ENCODE results near the gene MAP3K5.
"Not testable (repeated sequence)": the region's sequence is repeated elsewhere in the genome, so short reads cannot be mapped to it uniquely, and the experiment has no call there.

Gene MAP3K5

DNA sequence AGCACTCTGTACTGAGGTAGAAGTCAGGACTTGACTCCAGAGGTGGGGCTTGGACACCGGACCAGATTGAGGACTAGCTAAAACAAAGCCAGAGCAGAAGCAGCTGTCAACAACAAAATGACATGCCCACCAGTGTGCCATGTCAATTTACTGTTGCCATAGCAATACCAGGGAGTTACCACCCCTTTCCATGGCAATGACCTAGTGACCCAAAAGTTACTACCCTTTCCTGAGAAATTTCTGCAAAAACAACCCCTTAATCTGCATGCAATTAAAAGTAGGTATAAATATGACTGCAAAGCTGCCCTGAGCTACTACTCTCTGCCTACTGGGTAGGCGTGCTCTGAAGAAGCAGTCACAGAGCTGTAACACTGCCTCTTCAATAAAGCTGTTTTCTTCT, 21.0 kb downstream of the MAP3K5 start:
- no peak for DNase-seq

DNA sequence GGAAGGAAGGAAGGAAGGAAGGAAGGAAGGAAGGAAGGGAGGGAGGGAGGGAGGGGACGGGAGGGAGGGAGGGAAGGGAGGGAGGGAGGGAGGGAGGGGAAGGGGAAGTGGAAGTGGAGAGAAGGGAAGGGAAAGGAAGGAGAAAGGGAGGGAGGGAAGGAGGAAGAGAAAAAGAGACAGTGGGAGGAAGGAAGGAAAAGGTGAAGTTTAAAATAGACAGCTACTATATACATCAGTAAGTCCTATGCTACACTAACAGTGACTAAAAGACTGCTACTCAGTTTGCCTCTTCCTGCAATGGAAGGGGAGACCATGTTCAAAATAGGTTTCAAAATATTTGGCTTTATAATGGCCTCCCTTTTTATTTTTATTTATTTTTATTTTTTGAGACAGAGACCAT, 22.5 kb downstream of the MAP3K5 start:
- no peak for DNase-seq

DNA sequence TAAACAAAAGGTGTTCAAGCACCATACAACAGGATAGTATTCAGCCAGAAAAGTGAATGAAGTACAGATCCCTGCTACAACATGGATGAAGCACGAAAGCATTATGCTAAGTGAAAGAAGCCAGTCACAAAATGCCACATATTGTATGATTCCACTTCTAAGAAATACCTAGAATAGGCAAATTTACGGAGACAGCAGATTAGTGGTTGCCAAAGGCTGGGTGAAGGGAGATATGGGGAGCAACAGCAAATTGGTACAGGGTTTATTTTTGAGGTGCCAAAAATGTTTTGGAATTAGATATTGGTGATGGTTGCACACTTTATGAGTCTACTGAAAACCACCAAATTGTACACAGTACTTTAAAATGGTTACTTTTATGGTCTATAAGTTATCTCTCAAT, 23.2 kb downstream of the MAP3K5 start:
- no peak for DNase-seq

DNA sequence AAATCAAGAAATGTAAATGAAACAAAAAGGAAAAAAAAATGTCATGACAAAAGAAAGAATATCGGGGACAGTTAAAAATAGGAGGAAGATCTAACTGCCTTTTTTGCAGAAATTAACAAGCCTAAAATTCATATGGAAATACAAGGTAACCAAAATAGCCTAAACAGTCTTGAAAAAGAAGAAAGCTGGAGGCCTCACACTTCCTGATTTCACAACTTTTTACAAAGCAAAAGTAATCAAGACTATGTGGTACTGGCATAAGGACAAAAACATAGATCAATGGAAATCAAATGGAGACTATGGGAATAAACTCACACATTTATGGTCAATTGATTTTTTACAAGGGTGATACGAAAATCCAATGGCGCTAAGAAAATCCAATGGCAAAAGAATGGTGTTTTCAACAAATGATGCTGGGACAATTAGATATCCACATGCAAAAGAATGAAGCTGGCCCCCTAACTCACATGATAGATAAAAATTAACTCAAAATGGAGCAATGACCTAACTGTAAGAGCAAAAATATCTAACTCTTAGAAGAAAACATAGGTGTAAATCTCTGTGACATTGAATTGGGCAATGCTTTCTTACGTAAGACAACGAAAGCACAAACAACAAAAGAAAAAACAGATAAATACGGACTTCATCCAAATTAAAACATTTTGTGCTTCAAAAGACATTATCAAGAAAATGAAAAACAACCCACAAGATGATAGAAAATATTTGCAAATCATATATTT, 24.5 kb downstream of the MAP3K5 start:
- no peak for DNase-seq

DNA sequence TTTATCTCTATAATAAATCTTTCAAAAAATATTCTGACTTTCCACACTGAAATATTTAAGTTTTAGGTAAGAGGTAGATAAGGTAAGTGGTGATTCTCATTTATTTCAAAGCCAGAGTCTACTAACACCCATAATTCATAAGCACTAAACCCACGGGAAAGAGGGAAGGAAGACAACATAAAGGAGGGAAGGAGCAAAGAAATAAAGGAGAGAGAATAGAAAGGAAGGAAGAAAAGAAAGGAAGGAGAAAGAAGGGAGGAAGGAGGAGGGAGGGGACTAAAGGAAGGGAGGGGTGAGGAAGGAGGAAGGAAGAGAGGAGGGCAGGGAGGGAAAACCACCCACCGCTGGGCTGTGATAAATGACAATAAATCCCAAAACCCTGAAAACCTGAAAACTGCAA, 25.2 kb downstream of the MAP3K5 start:
- DNase-seq = no peak

DNA sequence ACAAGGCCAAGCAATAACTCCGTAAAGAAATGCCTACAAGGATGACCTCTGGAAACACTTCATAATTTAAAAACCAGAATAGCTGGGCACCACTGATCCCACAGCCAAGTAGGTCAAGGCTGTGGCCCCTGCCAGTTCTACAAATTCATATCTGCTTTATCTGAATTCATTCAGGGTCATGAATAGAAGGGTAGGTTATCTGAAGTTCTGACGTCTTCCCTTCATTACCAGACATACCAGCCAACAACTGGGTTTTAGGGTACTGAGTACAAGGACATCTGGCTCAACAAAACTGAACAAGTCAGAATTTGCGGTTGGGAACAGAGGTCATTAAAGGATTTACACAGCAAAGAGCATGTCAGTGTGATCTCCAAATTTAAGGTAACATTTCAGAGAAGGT, 26.0 kb downstream of the MAP3K5 start:
- DNase-seq = no peak

DNA sequence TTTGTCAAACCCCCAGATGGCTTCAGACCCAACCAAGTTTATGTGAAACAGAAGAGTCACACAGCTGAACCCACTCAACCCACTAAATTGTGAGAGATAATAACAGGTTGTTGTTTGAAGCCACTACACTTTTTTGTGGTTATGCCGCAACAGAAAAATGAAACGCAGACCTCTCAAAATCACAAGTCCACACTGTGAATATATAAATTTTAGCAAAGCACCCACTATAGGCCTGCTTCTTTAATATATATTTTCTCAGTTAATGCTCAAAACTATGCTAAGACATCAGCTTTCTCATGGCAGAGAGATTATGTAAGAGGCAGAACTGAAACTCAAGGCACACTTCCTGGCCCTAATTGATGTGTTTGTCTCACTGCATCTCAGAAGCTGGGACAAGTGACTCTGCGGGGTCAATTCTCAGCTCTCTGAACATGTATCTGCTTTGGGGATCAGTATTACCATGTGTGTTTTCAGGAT, 27.7 kb downstream of the MAP3K5 start:
- no peak for DNase-seq

DNA sequence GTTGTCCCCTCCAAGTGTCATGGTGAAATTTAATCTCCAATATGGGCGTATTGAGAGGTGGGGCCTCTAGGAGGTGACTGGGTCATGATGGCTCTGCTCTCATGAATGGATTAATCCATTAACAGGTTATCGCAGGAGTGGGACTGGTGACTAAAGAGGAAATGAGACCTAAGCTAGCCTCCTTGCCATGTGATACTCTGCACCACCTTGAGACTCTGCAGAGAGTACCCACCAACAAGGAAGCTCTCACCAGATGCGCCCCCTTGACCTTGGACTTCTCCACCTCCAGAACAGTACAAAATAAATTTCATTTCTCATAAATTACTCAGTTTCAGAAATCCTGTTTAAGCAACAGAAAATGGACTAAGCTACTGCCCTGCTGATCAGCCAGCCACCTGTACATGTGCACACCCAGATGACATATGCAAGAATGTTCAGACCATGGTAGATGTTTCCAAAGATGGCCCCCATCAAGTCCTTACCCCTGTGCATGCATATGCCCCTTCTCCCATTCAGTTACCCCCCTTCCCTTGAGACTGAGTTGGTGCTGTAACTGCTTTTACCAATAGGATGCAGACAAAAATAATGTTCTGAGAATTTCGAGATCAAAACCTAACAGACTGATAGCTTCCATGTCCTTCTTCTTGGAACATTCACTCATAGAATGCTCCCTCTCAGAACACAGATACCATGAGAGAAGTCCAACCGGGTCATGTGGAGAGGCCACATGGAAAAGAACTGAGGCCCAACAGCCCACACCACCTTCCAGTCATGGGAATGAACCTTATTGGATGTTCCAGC, 28.4 kb downstream of the MAP3K5 start:
- no peak for DNase-seq

DNA sequence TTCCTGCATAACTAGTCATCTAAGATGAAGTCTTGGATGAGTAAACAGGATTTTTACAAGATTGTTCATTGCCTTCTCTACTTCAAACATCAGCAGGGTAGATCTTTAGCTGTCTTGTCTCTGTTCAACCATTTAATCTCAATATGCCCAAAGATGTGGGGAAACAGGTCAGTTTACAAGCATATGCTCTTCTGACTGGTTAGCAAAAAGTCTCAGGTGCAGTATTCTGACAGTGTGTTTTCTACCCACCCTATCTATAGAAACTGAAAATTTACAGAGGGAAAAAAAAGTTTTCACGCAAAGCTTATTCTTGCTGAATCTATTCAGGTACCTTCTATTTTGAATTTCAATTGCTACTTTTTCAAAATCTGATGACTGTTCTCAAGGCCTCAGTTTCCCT, 29.0 kb downstream of the MAP3K5 start:
- DNase-seq = no peak

DNA sequence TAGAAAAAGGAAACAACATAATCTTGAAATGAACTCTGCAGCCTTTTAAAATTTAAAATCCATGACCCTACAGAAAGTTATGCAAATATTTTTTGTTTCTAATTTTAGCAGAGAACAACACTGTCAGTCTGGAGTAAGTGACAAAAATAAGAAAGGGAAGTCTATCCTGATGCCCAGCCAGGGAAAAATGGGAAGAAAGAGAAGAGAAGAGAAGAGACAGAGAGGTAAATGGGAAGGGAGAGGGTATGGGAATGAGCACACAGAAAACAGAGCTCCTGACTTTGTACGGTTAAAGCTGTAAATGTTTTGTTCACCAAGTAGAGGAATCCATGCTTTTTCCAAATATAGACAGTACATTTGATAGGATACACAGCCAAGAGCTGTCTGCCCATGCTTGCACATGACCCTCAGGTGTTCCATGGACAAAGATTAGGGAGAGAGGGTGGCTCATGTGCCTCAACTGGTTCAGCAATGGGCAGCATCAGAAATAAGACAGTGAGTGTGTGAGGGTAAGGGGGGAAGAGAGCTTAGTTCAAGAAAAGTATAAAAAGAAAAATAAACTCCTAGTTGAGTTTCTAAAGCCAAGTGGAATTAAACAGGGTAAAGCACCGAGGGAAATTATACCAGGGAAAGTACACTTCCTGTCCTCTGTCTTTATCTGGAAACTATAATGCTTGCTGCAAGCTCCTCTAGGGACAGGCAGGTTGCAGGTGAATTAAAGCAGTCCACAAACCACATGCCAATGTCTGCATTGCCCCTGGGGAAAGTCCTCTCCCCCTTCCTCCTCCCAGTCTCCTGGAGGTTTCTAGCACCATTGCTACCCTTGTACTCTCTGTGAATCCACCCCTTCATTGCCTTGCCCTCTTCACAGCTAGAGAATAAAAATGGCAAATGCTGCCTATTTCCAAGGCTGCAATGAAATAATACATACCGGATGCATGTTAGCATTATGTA, 30.0 kb downstream of the MAP3K5 start:
- DNase-seq = no peak

DNA sequence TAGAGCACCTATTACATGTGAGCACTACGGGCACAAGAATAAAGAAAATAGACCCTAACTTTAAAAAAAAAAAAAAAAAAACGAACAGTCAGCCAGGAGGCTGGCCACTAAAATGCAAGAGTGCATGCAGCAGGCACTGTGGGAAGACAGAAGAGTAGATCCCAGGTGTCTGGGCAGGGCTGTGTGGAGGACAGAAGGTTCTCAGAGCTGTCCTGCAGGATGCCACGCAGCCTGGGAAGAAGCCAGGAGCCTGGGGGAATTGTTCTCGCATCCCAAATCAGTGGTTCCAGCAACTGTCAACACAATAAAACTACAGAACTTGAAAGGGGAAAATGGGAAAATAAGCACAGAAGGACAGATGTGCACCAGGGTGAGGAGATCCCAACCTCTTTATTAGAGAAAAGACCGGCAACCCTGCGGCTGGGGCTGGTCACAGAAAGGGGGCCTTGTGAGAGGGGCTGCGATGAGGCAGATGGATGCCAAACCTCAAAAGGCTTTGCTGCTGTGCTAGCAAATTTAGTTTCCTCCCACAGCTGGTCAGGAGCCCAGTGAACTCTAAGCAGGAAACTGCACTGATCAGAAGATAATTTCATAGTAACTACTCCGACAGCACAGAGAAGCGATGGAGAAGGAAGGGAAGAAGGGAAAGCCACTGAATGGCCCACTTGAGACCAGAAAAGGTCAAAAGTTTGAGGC, 30.9 kb downstream of the MAP3K5 start:
- DNase-seq = no peak

DNA sequence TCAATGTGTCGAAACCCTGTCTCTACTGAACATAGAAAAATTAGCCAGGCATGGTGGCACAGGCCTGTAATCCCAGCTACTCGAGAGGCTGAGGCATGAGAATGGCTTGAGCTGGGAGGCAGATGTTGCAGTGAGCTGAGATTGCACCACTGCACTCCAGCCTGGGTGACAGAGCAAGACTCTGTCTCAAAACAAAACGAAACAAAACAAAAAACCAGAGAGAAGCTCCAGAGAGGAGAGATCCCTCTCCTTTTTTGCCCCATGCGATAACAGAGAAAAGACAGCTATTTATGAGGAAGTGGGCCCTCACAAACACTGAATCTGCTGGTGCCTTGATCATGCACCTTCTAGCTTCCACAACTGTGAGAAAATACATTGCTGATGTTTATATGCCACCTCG, 31.5 kb downstream of the MAP3K5 start:
- DNase-seq = not testable (repeated sequence)

DNA sequence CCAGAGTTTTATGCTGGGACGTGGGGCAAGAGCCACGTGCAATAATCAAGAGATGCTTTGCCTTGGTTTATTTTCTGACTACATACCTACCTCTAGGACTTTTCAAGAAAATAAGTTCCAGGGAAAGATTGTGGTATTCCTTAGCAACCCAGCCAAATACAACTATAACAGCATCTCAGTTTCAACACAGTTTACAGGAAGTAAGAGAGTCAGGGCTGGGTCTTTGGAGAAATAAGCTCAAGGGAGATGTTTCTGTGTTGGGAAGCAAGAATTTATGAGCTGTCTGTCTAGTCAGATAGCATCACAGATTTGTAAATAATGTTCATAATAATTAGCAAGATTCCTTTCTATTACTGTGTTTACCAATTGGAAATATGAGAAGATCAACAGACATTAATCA, 35.1 kb downstream of the MAP3K5 start:
- no peak for DNase-seq

DNA sequence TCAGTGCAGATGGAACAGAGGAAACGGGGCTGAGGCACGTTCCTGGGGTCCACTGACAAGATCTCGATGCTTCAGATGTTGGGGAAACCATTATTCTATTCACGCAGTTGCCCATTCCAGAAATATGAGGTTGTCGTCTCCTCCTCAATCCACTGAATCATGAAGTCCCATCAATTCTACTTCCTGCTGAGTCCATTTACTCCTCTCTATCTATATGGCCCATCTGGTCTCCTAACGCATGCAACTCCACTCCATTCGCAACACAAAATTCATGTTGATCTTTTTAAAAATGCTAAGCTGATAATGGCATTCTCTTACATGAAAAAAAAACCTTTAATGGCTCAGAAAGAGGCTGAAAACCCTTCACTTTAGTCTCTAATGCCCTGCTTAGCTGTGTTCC, 37.5 kb downstream of the MAP3K5 start:
- no peak for DNase-seq

DNA sequence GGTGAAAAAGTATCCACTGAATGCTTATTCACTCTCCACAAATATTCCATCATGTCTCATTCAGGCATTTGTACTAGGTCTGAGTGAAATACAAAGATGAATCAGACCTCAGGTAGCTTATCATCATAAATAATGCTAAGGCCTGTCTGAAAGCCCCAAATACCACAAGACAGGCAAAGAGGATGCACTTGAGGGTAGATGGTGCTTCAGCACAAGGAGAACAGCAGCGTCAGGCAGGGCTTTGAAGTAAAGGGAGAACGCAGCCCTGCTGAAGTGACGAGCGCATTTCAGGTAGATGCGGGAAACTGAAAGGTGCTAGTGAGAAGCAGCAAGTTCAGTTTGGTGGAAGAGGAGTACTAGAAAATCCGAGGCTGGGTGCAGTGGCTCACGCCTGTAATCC, 38.7 kb downstream of the MAP3K5 start:
- DNase-seq = no peak

DNA sequence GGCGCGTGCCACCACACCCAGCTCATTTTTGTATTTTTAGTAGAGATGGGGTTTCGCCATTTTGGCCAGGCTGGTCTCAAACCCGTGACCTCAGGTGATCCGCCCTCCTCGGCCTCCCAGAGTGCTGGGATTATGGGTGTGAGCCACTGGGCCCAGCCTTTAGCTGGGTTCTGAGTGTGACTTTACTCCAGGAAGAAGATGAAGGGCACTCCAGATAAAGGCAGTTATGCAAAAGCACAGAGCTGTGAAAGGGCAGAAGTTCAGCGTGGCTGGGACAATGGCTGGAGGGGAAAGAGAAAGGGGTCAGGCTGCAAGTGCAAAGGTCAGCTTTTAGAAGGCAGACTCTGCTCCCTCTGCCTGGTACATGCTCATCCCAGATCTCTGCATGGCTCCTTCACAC, 39.7 kb downstream of the MAP3K5 start:
- no peak for DNase-seq

DNA sequence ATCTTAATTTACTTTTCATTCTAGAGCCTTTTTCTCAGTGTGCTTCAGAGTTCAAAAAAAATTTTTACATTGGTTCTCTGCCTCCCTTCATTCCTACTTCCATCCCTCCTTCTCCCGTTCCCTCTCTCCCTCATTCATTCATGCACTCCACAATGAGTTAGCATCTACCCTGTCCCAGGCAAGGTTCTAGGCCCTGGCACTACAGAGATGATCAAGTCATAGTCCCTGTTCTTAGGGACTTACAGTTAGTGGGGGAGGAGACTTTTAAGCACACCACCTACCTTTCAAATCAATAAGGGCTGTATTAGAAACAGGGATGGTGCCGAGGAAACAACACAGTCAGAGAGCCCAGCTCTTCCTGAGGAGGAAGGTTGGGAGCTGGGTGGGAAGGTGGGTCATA, 40.3 kb downstream of the MAP3K5 start:
- DNase-seq = no peak

DNA sequence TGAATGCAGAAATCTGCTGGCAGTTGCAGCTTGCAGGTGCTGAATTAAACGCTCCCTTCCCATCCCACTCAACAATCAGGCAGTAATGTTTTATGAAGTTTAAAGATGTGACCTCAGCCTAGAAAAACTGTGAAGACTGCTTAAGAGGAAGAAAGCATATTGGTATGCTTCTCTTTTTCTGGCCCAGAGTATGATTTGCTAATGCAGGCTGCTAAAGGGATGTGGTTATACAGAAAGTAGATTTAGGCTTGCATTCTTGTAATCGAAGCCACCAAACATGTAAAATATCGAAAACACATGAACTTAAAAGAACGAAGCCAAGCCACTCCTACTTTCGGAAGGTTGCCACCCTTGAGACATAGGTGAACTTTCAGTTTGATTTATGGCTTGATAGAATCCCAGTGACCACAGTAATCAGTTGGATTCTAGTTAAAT, 40.7 kb downstream of the MAP3K5 start:
- DNase-seq = no peak

DNA sequence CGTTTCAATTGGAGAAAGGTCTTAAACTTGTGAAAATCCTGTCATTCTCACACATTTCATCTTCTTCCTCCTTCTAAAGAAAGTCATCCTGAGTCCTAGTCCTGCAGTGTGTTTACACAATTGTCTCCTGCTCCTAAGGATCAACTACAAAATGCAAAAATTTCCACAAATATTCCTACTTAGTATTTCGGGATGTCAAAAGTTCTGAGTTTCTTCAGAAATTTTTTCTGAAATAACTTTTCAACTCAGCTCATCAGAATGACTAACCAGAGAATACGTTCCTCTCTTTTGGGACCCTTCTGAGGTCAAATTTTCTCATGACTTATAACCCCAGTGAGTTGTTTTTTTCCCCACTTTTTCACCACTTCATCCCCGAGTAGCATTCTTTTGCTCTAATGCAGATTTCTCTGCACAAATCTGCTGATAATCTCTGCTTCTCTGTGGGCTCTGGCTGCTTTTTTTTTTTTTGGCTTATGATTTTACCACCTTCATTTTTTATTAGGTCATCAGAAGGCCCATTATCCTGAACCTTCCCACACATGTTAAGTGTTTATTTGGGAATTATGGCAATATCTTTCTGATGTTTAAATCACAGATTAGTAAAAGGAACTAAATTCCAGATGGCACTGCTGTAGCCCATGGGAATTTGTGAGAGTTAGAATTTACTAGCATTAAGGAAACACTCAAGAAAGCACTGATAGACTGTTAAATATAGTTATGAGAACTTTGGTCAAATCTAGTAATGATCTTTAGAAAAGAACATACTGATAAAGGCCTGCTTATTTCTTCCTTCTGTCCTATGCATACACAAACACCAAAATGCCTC, 41.4 kb downstream of the MAP3K5 start:
- DNase-seq = no peak

DNA sequence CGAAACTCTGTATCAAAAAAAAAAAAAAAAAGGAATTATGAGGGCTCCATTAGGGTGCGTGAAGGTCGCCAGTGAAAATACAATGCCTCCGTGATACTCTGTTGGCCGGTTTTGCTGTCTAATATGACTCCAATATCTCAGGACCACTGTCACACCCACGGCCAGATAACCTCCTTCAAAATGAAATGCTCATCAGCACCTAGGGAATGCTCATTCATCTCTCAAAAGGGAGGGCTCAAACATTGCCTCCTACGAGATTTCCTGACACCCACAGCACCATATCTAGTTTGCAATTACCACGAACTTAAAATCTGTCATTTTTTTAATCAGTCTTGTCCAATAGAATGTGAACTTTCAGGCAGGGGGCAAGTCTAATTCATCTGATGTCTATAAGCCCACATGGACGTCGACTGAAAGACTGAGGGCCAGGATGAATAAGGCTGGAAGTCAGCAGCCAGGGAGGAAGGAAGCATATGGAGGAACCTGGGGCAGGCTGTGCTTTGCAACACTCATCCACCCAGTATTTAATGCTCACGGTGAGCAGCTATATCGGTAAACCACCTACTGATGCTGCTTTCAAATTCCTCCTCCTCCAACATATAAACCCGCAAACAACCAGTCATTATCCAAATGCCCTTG, 42.8 kb downstream of the MAP3K5 start:
- no peak for DNase-seq

DNA sequence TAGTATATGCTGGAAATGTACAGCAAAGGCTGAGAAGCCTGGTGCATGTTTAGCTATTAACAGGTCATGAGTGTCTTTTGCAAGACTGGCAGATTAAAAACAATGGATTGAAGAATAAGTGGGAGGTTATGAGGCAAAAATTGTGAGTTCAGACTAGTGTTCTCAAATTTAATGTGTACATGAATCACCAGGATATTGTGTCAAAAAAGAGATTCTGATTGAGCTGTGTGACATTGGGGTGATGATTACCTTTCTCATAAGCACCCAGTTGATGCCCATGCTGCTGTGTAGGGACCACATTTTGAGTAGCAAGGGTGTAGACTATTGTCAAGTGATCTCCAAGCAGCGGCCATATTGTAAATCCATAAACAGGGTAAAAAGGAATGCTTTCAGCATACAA, 44.8 kb downstream of the MAP3K5 start:
- DNase-seq = no peak
